Putamen (tissue), 1 donor: ENCODE measurements around the gene FAM3C.
A peak's percentile ranks its signal among the peaks of the same experiment; 100 is the strongest.
"Not testable (repeated sequence)": the region's sequence is repeated elsewhere in the genome, so short reads cannot be mapped to it uniquely, and the experiment has no call there.

Experiments
- DNase-seq: peaks from one replicate; pipeline ENCODE4 v3.0.0-alpha.2; 2016; ENCODE audit warnings: low spot score

The FAM3C gene

GRCh38 chr7:121330053-121330833 lies 65.9 kb downstream of the FAM3C start:
- no peak for DNase-seq

GRCh38 chr7:121329191-121330052 lies 66.7 kb downstream of the FAM3C start:
- DNase-seq: no peak

GRCh38 chr7:121328508-121329190 lies 67.5 kb downstream of the FAM3C start, which contains the start of gene WNT16:
Gene WNT16, plus strand, starts transcription at chr7:121329000. Its CDS starts 293 bp downstream, at chr7:121329293.
- peak; percentile 53 for DNase-seq

GRCh38 chr7:121327671-121328070 lies 68.4 kb downstream of the FAM3C start:
- no peak for DNase-seq

GRCh38 chr7:121323515-121324302 lies 72.4 kb downstream of the FAM3C start:
- DNase-seq: no peak

- DNase-seq: no peak
Measured at GRCh38 chr7:121322460-121322859, 73.6 kb downstream of the FAM3C start.

- DNase-seq: not testable (repeated sequence)
Measured at GRCh38 chr7:121315170-121315569, 80.9 kb downstream of the FAM3C start.

- no peak for DNase-seq
Measured at GRCh38 chr7:121313793-121314676, 82.1 kb downstream of the FAM3C start.

GRCh38 chr7:121313220-121313792 lies 82.8 kb downstream of the FAM3C start:
- DNase-seq: no peak

GRCh38 chr7:121307021-121307574 lies 89.0 kb downstream of the FAM3C start:
- no peak for DNase-seq

- no peak for DNase-seq
Measured at GRCh38 chr7:121306565-121306964, 89.5 kb downstream of the FAM3C start.

- no peak for DNase-seq
Measured at GRCh38 chr7:121305109-121305508, 91.0 kb downstream of the FAM3C start.

- no peak for DNase-seq
Measured at GRCh38 chr7:121304102-121304658, 91.9 kb downstream of the FAM3C start.

- no peak for DNase-seq
Measured at GRCh38 chr7:121303422-121304101, 92.5 kb downstream of the FAM3C start.

- no peak for DNase-seq
Measured at GRCh38 chr7:121302214-121302745, 93.8 kb downstream of the FAM3C start.

- no peak for DNase-seq
Measured at GRCh38 chr7:121301446-121302213, 94.5 kb downstream of the FAM3C start.

- no peak for DNase-seq
Measured at GRCh38 chr7:121300685-121301420, 95.3 kb downstream of the FAM3C start.
